Liver (tissue), 9 donors: ENCODE measurements around the gene RANBP17. TPM values are rescaled to one million over a fixed set of nuclear protein-coding genes. Genes with fewer than 3 reads are reported as not detected.

Source experiments
- DNase-seq: peaks from one replicate; pipeline ENCODE4 v3.0.0-alpha.2; 2017; ENCODE audit warnings: low spot score
- H3K27ac ChIP-seq, 2 donors: one replicate each; pipeline ENCODE4 v1.7.0; 2013; ENCODE audit warnings: inconsistent platforms in 2 of 2, low read length in 2 of 2, control low read depth in 1 of 2, low read depth in 1 of 2, mild to moderate bottlenecking in 1 of 2
- H3K27me3 ChIP-seq, 4 donors: one replicate each; pipeline versions ENCODE4 v1.6.1 to v1.7.0; 2013; ENCODE audit warnings: low read length in 3 of 4, inconsistent platforms in 1 of 4, mild to moderate bottlenecking in 1 of 4, moderate library complexity in 1 of 4; ENCODE audit not compliant: control insufficient read depth in 4 of 4, insufficient read depth in 4 of 4
- H3K36me3 ChIP-seq, 4 donors: one replicate each; pipeline versions ENCODE4 v1.6.1 to v1.7.0; 2013; ENCODE audit warnings: low read length in 3 of 4, mild to moderate bottlenecking in 3 of 4, low read depth in 1 of 4, moderate library complexity in 1 of 4; ENCODE audit not compliant: control insufficient read depth in 4 of 4, insufficient read depth in 3 of 4
- H3K4me1 ChIP-seq, 4 donors: one replicate each; pipeline versions ENCODE4 v1.6.1 to v1.7.0; 2013; ENCODE audit warnings: low read length in 3 of 4, mild to moderate bottlenecking in 3 of 4, moderate library complexity in 1 of 4; ENCODE audit not compliant: control insufficient read depth in 4 of 4, insufficient read depth in 4 of 4
- H3K4me3 ChIP-seq, 3 donors: one replicate each; pipeline versions ENCODE4 v1.6.1 to v1.7.0; 2013; ENCODE audit warnings: low read length in 3 of 3, control low read depth in 1 of 3, low read depth in 1 of 3, mild to moderate bottlenecking in 1 of 3
- H3K9ac ChIP-seq, 2 donors: one replicate each; pipeline ENCODE4 v1.7.0; 2013; ENCODE audit warnings: low read length in 2 of 2, mild to moderate bottlenecking in 2 of 2, moderate library complexity in 2 of 2, control low read depth in 1 of 2, low read depth in 1 of 2
- H3K9me3 ChIP-seq, 4 donors: one replicate each; pipeline versions ENCODE4 v1.6.1 to v1.7.0; 2013; ENCODE audit warnings: low read length in 3 of 4; ENCODE audit not compliant: control insufficient read depth in 4 of 4
- CTCF ChIP-seq: fragments of 150-350 bp; IDR thresholded peaks from 2 replicates; pipeline ENCODE4 v1.5.1; 2017; ENCODE audit warnings: improper control_type of control experiment, low read depth, low read length; ENCODE audit not compliant: missing input control
- EGR1 ChIP-seq, 2 donors: IDR thresholded peaks; 2 replicates each; pipeline ENCODE4 v1.6.1; 2016 to 2018; ENCODE audit warnings: antibody characterized with exemption in 2 of 2, low read depth in 2 of 2
- FOXA2 ChIP-seq: IDR thresholded peaks from 2 replicates; pipeline ENCODE4 v1.6.1; 2016; ENCODE audit warnings: antibody characterized with exemption
- GABPA ChIP-seq, 2 donors: IDR thresholded peaks in 1 of 2; conservative IDR thresholded peaks in 1 of 2; 2 replicates each; pipeline ENCODE4 v1.6.1; 2016; ENCODE audit warnings: antibody characterized with exemption in 2 of 2, mild to moderate bottlenecking in 1 of 2, moderate library complexity in 1 of 2
- HNF4G ChIP-seq: IDR thresholded peaks from 2 replicates; pipeline ENCODE4 v1.6.1; 2016; ENCODE audit warnings: antibody characterized with exemption
- MAX ChIP-seq: IDR thresholded peaks from 2 replicates; pipeline ENCODE4 v1.6.1; 2016; ENCODE audit warnings: antibody characterized with exemption
- NR2F2 ChIP-seq: IDR thresholded peaks from 2 replicates; pipeline ENCODE4 v1.6.1; 2016; ENCODE audit warnings: antibody characterized with exemption
- RXRA ChIP-seq, 2 donors: IDR thresholded peaks; 2 replicates each; pipeline ENCODE4 v1.6.1; 2017 to 2018; ENCODE audit warnings: antibody characterized with exemption in 2 of 2, mild to moderate bottlenecking in 1 of 2
- SP1 ChIP-seq: IDR thresholded peaks from 2 replicates; pipeline ENCODE4 v1.6.1; 2018; ENCODE audit warnings: antibody characterized with exemption, mild to moderate bottlenecking
- TAF1 ChIP-seq: conservative IDR thresholded peaks from 2 replicates; pipeline ENCODE4 v1.6.1; 2016; ENCODE audit warnings: antibody characterized with exemption, mild to moderate bottlenecking
- YY1 ChIP-seq: IDR thresholded peaks from 2 replicates; pipeline ENCODE4 v1.6.1; 2016; ENCODE audit warnings: antibody characterized with exemption, mild to moderate bottlenecking
- WGBS: extraction: QIAGEN DNeasy Blood & Tissue Kit; methylation state at CpG from one replicate; pipeline ENCODE4 v1.1.7; 2013; 5-methylcytosine and 5-hydroxymethylcytosine counted together
- polyA plus RNA-seq, 2 donors: library from polyadenylated mRNA; stranded (reverse) in 1 of 2; unstranded in 1 of 2; fragments of 200-250 nt in 1 of 2; fragments of >200 nt in 1 of 2; fragmentation: Nextera tagmentation in 1 of 2; extraction: Ambion mirVana in 1 of 2; gene quantifications; one replicate each; pipeline versions ENCODE4 v1.2.1 to v1.2.3, GENCODE V29; 2013 to 2015
- total RNA-seq, 2 donors: library from RNA; depleted of rRNA; stranded (reverse); fragments of >200 nt; gene quantifications; one replicate each; pipeline ENCODE4 v1.2.3, GENCODE V29; 2014
- donor health status: healthy.
- donor health status: healthy.
- donor health status: healthy.
- donor health status: healthy.
- donor health status: healthy.

The RANBP17 gene
- total and polyA plus RNA-seq, 4 donors = 0.83 to 10.8 (median 7.9) TPM

GRCh38 chr5:171315925-171316257, 454.1 kb downstream of the RANBP17 start:
- Histone ChIP-seq H3K36me3 (no peaks in the 10 kb centered on the region), H3K27me3 (peaks cover 5 to 30% (median 16%) of the 10 kb centered on the region in 4 donors), H3K9ac (no peak overlapping the region), H3K4me1 (peaks cover 14 to 51% (median 22%) of the 10 kb centered on the region in 4 donors), H3K27ac (no peak overlapping the region), H3K4me3 (peak overlapping the region in 1 of 3 donors; percentile 27), H3K9me3 (no peaks in the 10 kb centered on the region)
- no peak for TF ChIP-seq MAX
- no peak for TF ChIP-seq EGR1 (IDR thresholded peaks at IDR 0.05; ENCODE audit: low read depth in 2 of 2)
- no peak for TF ChIP-seq GABPA (IDR thresholded peaks at IDR 0.05 in 1 of 2, conservative IDR thresholded peaks at IDR 0.05 in 1 of 2)
- no peak for TF ChIP-seq NR2F2
- TF ChIP-seq HNF4G = no peak
- TF ChIP-seq YY1 = no peak
- TF ChIP-seq RXRA (IDR thresholded peaks at IDR 0.05) = no peak
- 13% methylated on average over 20 of the region's 20 CpGs for WGBS
- DNase-seq = no peak

- 6% methylated on average over 66 of the region's 66 CpGs for WGBS
- peak; percentile 11 for TF ChIP-seq FOXA2
- no peak for TF ChIP-seq SP1
- no peak overlapping the region for H3K27ac ChIP-seq
- H3K9ac ChIP-seq = no peak overlapping the region
- H3K9me3 ChIP-seq = no peaks in the 10 kb centered on the region
- no peak for DNase-seq
- H3K36me3 ChIP-seq = no peaks in the 10 kb centered on the region
- H3K4me3 ChIP-seq = peak overlapping the region in 1 of 3 donors; percentile 27
- H3K4me1 ChIP-seq = peaks cover 13 to 45% (median 21%) of the 10 kb centered on the region in 4 donors
- H3K27me3 ChIP-seq = peaks cover 5 to 24% (median 16%) of the 10 kb centered on the region in 4 donors
Observed at GRCh38 chr5:171316258-171317121, 454.7 kb downstream of the RANBP17 start.

- TF ChIP-seq EGR1 (IDR thresholded peaks at IDR 0.05; ENCODE audit: low read depth in 2 of 2) = no peak
- no peak for DNase-seq
- no peak overlapping the region for H3K9ac ChIP-seq
- no peak overlapping the region for H3K27ac ChIP-seq
- peaks cover 13 to 38% (median 18%) of the 10 kb centered on the region in 4 donors for H3K4me1 ChIP-seq
- H3K4me3 ChIP-seq = no peak overlapping the region
- H3K27me3 ChIP-seq = peaks cover 5 to 18% (median 15%) of the 10 kb centered on the region in 4 donors
- no peaks in the 10 kb centered on the region for H3K36me3 ChIP-seq
- H3K9me3 ChIP-seq = no peaks in the 10 kb centered on the region
- WGBS = 10% methylated on average over 11 of the region's 11 CpGs
Observed at GRCh38 chr5:171317230-171317629, 455.4 kb downstream of the RANBP17 start.

- Histone ChIP-seq H3K36me3 (no peaks in the 10 kb centered on the region), H3K9me3 (no peaks in the 10 kb centered on the region), H3K9ac (no peak overlapping the region), H3K4me3 (no peak overlapping the region), H3K27ac (no peak overlapping the region), H3K4me1 (peaks cover 9 to 33% (median 15%) of the 10 kb centered on the region in 4 donors), H3K27me3 (peaks cover 5 to 18% (median 10%) of the 10 kb centered on the region in 4 donors)
- no peak for TF ChIP-seq CTCF
- TF ChIP-seq TAF1 = no peak
- no peak for TF ChIP-seq SP1
- 11% methylated on average over 9 of the region's 9 CpGs for WGBS
- DNase-seq = no peak
Observed at GRCh38 chr5:171318026-171318425, 456.2 kb downstream of the RANBP17 start.
